Measurements from ENCODE around the gene BEND7.

GRCh38 chr10:13399236-13399635 lies 129.6 kb downstream of the BEND7 start:
- TF ChIP-seq POLR2AphosphoS5 (IDR thresholded peaks at IDR 0.05; ENCODE audit: low read depth, low read length) (no peak), POLR2A (IDR thresholded peaks at IDR 0.05; ENCODE audit: low read depth, low read length) (no peak)
